ENCODE data around the gene CUEDC1. TPM values are rescaled to one million over a fixed set of nuclear protein-coding genes. Genes with fewer than 3 reads are reported as not detected.

Gene CUEDC1
- total and polyA plus RNA-seq, 2 of the 13 experiments (the other 11 are each of a cell fraction or from before 2014, with no cell fraction given): 7.4 to 12.9 TPM

- TF ChIP-seq SRSF9 (IDR thresholded peaks at IDR 0.05; ENCODE audit: borderline replicate concordance, insufficient read depth, low read depth, low read length, poor library complexity, severe bottlenecking) (no peak), MED1 (CRISPR knock-in tag; IDR thresholded peaks at IDR 0.05) (peak; percentile 92), KDM3A (CRISPR knock-in tag; IDR thresholded peaks at IDR 0.05; ENCODE audit: low read depth) (no peak), ARNT (IDR thresholded peaks at IDR 0.05) (no peak), ZNF431 (CRISPR knock-in tag; IDR thresholded peaks at IDR 0.05; ENCODE audit: borderline replicate concordance, low read depth) (no peak; the same call in 1 of the 2 replicates), ZBTB49 (CRISPR knock-in tag; IDR thresholded peaks at IDR 0.05; ENCODE audit: borderline replicate concordance) (no peak), REXO4 (CRISPR knock-in tag; IDR thresholded peaks at IDR 0.05; ENCODE audit: borderline replicate concordance) (no peak), ZNF652 (CRISPR knock-in tag; IDR thresholded peaks at IDR 0.05; ENCODE audit: borderline replicate concordance, low read depth) (peak; percentile 55; the same call in 1 of the 2 replicates), ELF4 (CRISPR knock-in tag; IDR thresholded peaks at IDR 0.05; ENCODE audit: borderline replicate concordance) (peak; percentile 37; the same call in 1 of the 2 replicates), HNRNPUL1 (IDR thresholded peaks at IDR 0.05; ENCODE audit: low read depth, low read length) (no peak), KMT2B (CRISPR knock-in tag; IDR thresholded peaks at IDR 0.05) (no peak), ZNF672 (CRISPR knock-in tag; IDR thresholded peaks at IDR 0.05) (no peak), ZBTB26 (CRISPR knock-in tag; IDR thresholded peaks at IDR 0.05; ENCODE audit: borderline replicate concordance) (peak; percentile 64; the same call in 1 of the 2 replicates), KLF13 (CRISPR knock-in tag; IDR thresholded peaks at IDR 0.05) (no peak), KAT7 (CRISPR knock-in tag; IDR thresholded peaks at IDR 0.05; ENCODE audit: borderline replicate concordance) (no peak; the same call in 1 of the 2 replicates), TBX2 (CRISPR knock-in tag; IDR thresholded peaks at IDR 0.05; ENCODE audit: borderline replicate concordance) (no peak; the same call in 1 of the 2 replicates), ISX (CRISPR knock-in tag; conservative IDR thresholded peaks at IDR 0.05) (no peak), ZNF430 (CRISPR knock-in tag; IDR thresholded peaks at IDR 0.05) (peak; percentile 82; the same call in 1 of the 2 replicates), ZNF749 (CRISPR knock-in tag; IDR thresholded peaks at IDR 0.05; ENCODE audit: borderline replicate concordance) (peak; percentile 73; the same call in 1 of the 2 replicates), ZNF746 (CRISPR knock-in tag; IDR thresholded peaks at IDR 0.05) (peak; percentile 85)
- TF ChIP-seq, protein P1, sequence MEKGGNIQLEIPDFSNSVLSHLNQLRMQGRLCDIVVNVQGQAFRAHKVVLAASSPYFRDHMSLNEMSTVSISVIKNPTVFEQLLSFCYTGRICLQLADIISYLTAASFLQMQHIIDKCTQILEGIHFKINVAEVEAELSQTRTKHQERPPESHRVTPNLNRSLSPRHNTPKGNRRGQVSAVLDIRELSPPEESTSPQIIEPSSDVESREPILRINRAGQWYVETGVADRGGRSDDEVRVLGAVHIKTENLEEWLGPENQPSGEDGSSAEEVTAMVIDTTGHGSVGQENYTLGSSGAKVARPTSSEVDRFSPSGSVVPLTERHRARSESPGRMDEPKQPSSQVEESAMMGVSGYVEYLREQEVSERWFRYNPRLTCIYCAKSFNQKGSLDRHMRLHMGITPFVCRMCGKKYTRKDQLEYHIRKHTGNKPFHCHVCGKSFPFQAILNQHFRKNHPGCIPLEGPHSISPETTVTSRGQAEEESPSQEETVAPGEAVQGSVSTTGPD (CRISPR knock-in tag; IDR thresholded peaks at IDR 0.05): no peak
- TF ChIP-seq, protein P2, sequence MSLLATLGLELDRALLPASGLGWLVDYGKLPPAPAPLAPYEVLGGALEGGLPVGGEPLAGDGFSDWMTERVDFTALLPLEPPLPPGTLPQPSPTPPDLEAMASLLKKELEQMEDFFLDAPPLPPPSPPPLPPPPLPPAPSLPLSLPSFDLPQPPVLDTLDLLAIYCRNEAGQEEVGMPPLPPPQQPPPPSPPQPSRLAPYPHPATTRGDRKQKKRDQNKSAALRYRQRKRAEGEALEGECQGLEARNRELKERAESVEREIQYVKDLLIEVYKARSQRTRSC (CRISPR knock-in tag; IDR thresholded peaks at IDR 0.05; ENCODE audit: low read depth): no peak
- TF ChIP-seq, protein P3, sequence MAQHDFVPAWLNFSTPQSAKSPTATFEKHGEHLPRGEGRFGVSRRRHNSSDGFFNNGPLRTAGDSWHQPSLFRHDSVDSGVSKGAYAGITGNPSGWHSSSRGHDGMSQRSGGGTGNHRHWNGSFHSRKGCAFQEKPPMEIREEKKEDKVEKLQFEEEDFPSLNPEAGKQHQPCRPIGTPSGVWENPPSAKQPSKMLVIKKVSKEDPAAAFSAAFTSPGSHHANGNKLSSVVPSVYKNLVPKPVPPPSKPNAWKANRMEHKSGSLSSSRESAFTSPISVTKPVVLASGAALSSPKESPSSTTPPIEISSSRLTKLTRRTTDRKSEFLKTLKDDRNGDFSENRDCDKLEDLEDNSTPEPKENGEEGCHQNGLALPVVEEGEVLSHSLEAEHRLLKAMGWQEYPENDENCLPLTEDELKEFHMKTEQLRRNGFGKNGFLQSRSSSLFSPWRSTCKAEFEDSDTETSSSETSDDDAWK (CRISPR knock-in tag; IDR thresholded peaks at IDR 0.05): no peak
Observed at GRCh38 chr17:57855391-57856035, 99.7 kb downstream of the CUEDC1 start (continued).

Measured in HepG2 (cell line).